H9 (cell line): ENCODE results near the gene TRIO. TPM values are rescaled to one million over a fixed set of nuclear protein-coding genes. Genes with fewer than 3 reads are reported as not detected.

Experiments
- DNase-seq: peaks from one replicate; pipeline ENCODE4 v3.0.0-alpha.2; 2017
- H2AFZ ChIP-seq: one replicate; pipeline ENCODE4 v1.6.1; 2013; ENCODE audit warnings: mild to moderate bottlenecking, low read length, control low read depth, moderate library complexity
- H2AK5ac ChIP-seq: 2 replicates; pipeline ENCODE4 v1.6.1; 2013; ENCODE audit warnings: low read length, control low read depth, mixed read lengths; ENCODE audit not compliant: insufficient read length
- H2BK120ac ChIP-seq: one replicate; pipeline ENCODE4 v1.6.1; 2013; ENCODE audit warnings: low read depth, mild to moderate bottlenecking, low read length, control low read depth, inconsistent platforms; ENCODE audit not compliant: poor library complexity, severe bottlenecking
- H2BK12ac ChIP-seq: 2 replicates; pipeline ENCODE4 v1.6.1; 2013; ENCODE audit warnings: low read length, control low read depth, mixed read lengths, low read depth; ENCODE audit not compliant: insufficient read length
- H2BK15ac ChIP-seq: 2 replicates; pipeline ENCODE4 v1.6.1; 2013; ENCODE audit warnings: low read depth, low read length, control low read depth
- H2BK20ac ChIP-seq: one replicate; pipeline ENCODE4 v1.6.1; 2013; ENCODE audit warnings: low read depth, mild to moderate bottlenecking, low read length, control low read depth, inconsistent platforms; ENCODE audit not compliant: poor library complexity, severe bottlenecking
- H2BK5ac ChIP-seq: 2 replicates; pipeline ENCODE4 v1.6.1; 2013; ENCODE audit warnings: low read length, control low read depth, mixed read lengths; ENCODE audit not compliant: insufficient read length
- H3K14ac ChIP-seq: 2 replicates; pipeline ENCODE4 v1.6.1; 2013; ENCODE audit warnings: low read length, control low read depth; ENCODE audit not compliant: insufficient read depth
- H3K18ac ChIP-seq: 2 replicates; pipeline ENCODE4 v1.6.1; 2013; ENCODE audit warnings: low read depth, mild to moderate bottlenecking, mixed read lengths, low read length, control low read depth; ENCODE audit not compliant: insufficient read length
- H3K23ac ChIP-seq: 2 replicates; pipeline ENCODE4 v1.6.1; 2013; ENCODE audit warnings: low read length, control low read depth, mixed read lengths, low read depth; ENCODE audit not compliant: insufficient read length
- H3K23me2 ChIP-seq: 2 replicates; pipeline ENCODE4 v1.6.1; 2013; ENCODE audit warnings: low read depth, mild to moderate bottlenecking, mixed read lengths, low read length, control low read depth; ENCODE audit not compliant: insufficient read length, poor library complexity, severe bottlenecking
- H3K27ac ChIP-seq: 2 replicates; pipeline ENCODE4 v1.5.1; 2013; ENCODE audit warnings: low read length, control low read depth, mixed read lengths, low read depth; ENCODE audit not compliant: insufficient read length
- H3K27me3 ChIP-seq: 2 replicates; pipeline ENCODE4 v1.6.1; 2013; ENCODE audit warnings: low read length, control low read depth, inconsistent platforms; ENCODE audit not compliant: insufficient read depth
- H3K4ac ChIP-seq: 2 replicates; pipeline ENCODE4 v1.6.1; 2013; ENCODE audit warnings: low read depth, mild to moderate bottlenecking, control low read depth, inconsistent platforms, low read length, moderate library complexity
- H3K4me1 ChIP-seq: 2 replicates; pipeline ENCODE4 v1.6.1; 2013; ENCODE audit warnings: low read length, control low read depth, inconsistent platforms; ENCODE audit not compliant: insufficient read depth
- H3K4me2 ChIP-seq: 2 replicates; pipeline ENCODE4 v1.6.1; 2013; ENCODE audit warnings: low read length, control low read depth, mixed read lengths; ENCODE audit not compliant: insufficient read length, insufficient read depth
- H3K56ac ChIP-seq: 2 replicates; pipeline ENCODE4 v1.6.1; 2013; ENCODE audit warnings: low read depth, mild to moderate bottlenecking, mixed read lengths, low read length, control low read depth; ENCODE audit not compliant: insufficient read length
- H3K79me1 ChIP-seq: 2 replicates; pipeline ENCODE4 v1.6.1; 2013; ENCODE audit warnings: low read depth, mild to moderate bottlenecking, moderate library complexity, low read length, control low read depth, inconsistent platforms; ENCODE audit not compliant: insufficient read depth, poor library complexity, severe bottlenecking
- H3K79me2 ChIP-seq: 2 replicates; pipeline ENCODE4 v1.6.1; 2013; ENCODE audit warnings: low read length, control low read depth, inconsistent platforms; ENCODE audit not compliant: insufficient read depth
- H3K9ac ChIP-seq: 2 replicates; pipeline ENCODE4 v1.6.1; 2013; ENCODE audit warnings: low read length, control low read depth, mixed read lengths; ENCODE audit not compliant: insufficient read length; ENCODE audit errors: extremely low read depth
- H3K9me3 ChIP-seq: one replicate; pipeline ENCODE4 v1.6.1; 2013; ENCODE audit warnings: low read depth, low read length, inconsistent platforms; ENCODE audit not compliant: control insufficient read depth
- H3T11ph ChIP-seq: one replicate; pipeline ENCODE4 v1.6.1; 2013; ENCODE audit warnings: mild to moderate bottlenecking, low read length, control low read depth, inconsistent platforms
- H4K20me1 ChIP-seq: one replicate; pipeline ENCODE4 v1.6.1; 2013; ENCODE audit not compliant: control insufficient read depth, insufficient read length, insufficient read depth
- H4K5ac ChIP-seq: 2 replicates; pipeline ENCODE4 v1.6.1; 2013; ENCODE audit warnings: low read depth, mild to moderate bottlenecking, mixed read lengths, low read length, control low read depth; ENCODE audit not compliant: insufficient read length
- H4K8ac ChIP-seq: replicated peaks from 2 replicates; pipeline ENCODE4 v1.6.1; 2013; ENCODE audit warnings: low read length, control low read depth, mixed read lengths, low read depth; ENCODE audit not compliant: insufficient read length
- H4K91ac ChIP-seq: 2 replicates; pipeline ENCODE4 v1.6.1; 2013; ENCODE audit warnings: low read depth, mild to moderate bottlenecking, moderate library complexity, mixed read lengths, low read length, control low read depth; ENCODE audit not compliant: insufficient read length
- H3K27ac Mint-ChIP-seq, 3 experiments: 2 replicates in 2 of 3; 3 replicates in 1 of 3; pipeline ENCODE4 v1.8.0; 2020 to 2021; ENCODE audit warnings: mixed read lengths in 3 of 3, mild to moderate bottlenecking in 1 of 3, moderate library complexity in 1 of 3
- H3K27me3 Mint-ChIP-seq: 2 replicates; pipeline ENCODE4 v1.8.0; 2021; ENCODE audit warnings: low read depth, mild to moderate bottlenecking, moderate library complexity, mixed read lengths
- H3K36me3 Mint-ChIP-seq, 3 experiments: 2 replicates in 2 of 3; 3 replicates in 1 of 3; pipeline ENCODE4 v1.8.0; 2020 to 2021; ENCODE audit warnings: low read depth in 3 of 3, mixed read lengths in 3 of 3; ENCODE audit not compliant: insufficient read depth in 1 of 3
- H3K4me1 Mint-ChIP-seq, 2 experiments: 2 replicates each; pipeline ENCODE4 v1.8.0; 2020; ENCODE audit warnings: mixed read lengths in 2 of 2
- H3K4me3 Mint-ChIP-seq, 2 experiments: 2 replicates in 1 of 2; 3 replicates in 1 of 2; pipeline ENCODE4 v1.8.0; 2020 to 2021; ENCODE audit warnings: mild to moderate bottlenecking in 2 of 2, mixed read lengths in 2 of 2, moderate library complexity in 1 of 2
- H3K9me3 Mint-ChIP-seq, 2 experiments: 2 replicates in 1 of 2; 3 replicates in 1 of 2; pipeline ENCODE4 v1.8.0; 2020; ENCODE audit warnings: mild to moderate bottlenecking in 2 of 2, mixed read lengths in 2 of 2, moderate library complexity in 1 of 2
- WGBS: extraction: QIAGEN DNeasy Blood & Tissue Kit; methylation state at CpG from one replicate; pipeline ENCODE4 v1.1.7; 2013; ENCODE audit warnings: missing lambda C conversion rate, low lambda C conversion rate, mixed read lengths; ENCODE audit not compliant: insufficient read length; ENCODE audit errors: extremely low coverage; 5-methylcytosine and 5-hydroxymethylcytosine counted together
- total RNA-seq: library from RNA; stranded (reverse); gene quantifications from 2 replicates; pipeline ENCODE4 v1.2.1, GENCODE V29; 2021
- TF ChIP-seq, protein P1 (sequence below): fragments of 200-600 bp; sonication (generic); conservative IDR thresholded peaks from 3 replicates; pipeline ENCODE4 v1.8.0; 2021; ENCODE audit warnings: antibody characterized with exemption, mild to moderate bottlenecking

Gene TRIO
- total RNA-seq, 1 experiment from 2014 or later = 87.8 TPM

- no peak overlapping the region for H3K4me2 ChIP-seq
- Mint-ChIP-seq H3K27me3 (peaks cover 5% of the 10 kb centered on the region), H3K9me3 (no peaks in the 10 kb centered on the region), H3K4me3 (no peak overlapping the region), H3K27ac (no peak overlapping the region), H3K4me1 (peaks cover 69 to 71% of the 10 kb centered on the region in 2 experiments), H3K36me3 (no peaks in the 10 kb centered on the region)
- H2AFZ ChIP-seq = no peak overlapping the region
- H4K8ac ChIP-seq = no peak overlapping the region
- no peaks in the 10 kb centered on the region for H4K20me1 ChIP-seq
- H2BK120ac ChIP-seq = no peak overlapping the region
- peaks cover 19% of the 10 kb centered on the region for H3K4me1 ChIP-seq
- H3T11ph ChIP-seq = no peak overlapping the region
- no peak overlapping the region for H3K18ac ChIP-seq
- no CpG with 5 or more reads among the region's 3 CpGs for WGBS
- peaks cover 34% of the 10 kb centered on the region; the same call in 1 of the 2 replicates for H3K79me2 ChIP-seq
- no peaks in the 10 kb centered on the region for H3K9me3 ChIP-seq
- TF ChIP-seq, protein P1, sequence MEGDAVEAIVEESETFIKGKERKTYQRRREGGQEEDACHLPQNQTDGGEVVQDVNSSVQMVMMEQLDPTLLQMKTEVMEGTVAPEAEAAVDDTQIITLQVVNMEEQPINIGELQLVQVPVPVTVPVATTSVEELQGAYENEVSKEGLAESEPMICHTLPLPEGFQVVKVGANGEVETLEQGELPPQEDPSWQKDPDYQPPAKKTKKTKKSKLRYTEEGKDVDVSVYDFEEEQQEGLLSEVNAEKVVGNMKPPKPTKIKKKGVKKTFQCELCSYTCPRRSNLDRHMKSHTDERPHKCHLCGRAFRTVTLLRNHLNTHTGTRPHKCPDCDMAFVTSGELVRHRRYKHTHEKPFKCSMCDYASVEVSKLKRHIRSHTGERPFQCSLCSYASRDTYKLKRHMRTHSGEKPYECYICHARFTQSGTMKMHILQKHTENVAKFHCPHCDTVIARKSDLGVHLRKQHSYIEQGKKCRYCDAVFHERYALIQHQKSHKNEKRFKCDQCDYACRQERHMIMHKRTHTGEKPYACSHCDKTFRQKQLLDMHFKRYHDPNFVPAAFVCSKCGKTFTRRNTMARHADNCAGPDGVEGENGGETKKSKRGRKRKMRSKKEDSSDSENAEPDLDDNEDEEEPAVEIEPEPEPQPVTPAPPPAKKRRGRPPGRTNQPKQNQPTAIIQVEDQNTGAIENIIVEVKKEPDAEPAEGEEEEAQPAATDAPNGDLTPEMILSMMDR = no peak
- H3K23ac ChIP-seq = no peak overlapping the region
- no peak overlapping the region for H4K5ac ChIP-seq
- H3K9ac ChIP-seq = no peak overlapping the region
- H3K27ac ChIP-seq = no peak overlapping the region
- no peaks in the 10 kb centered on the region for H3K27me3 ChIP-seq
- no peak overlapping the region for H3K4ac ChIP-seq
- H3K79me1 ChIP-seq = peaks cover 21% of the 10 kb centered on the region
- H3K56ac ChIP-seq = no peak overlapping the region
- no peak overlapping the region for H3K14ac ChIP-seq
- no peak overlapping the region for H2BK20ac ChIP-seq
- no peak overlapping the region for H2BK5ac ChIP-seq
- H4K91ac ChIP-seq = no peak overlapping the region
- H2BK12ac ChIP-seq = no peak overlapping the region
- no peaks in the 10 kb centered on the region for H3K23me2 ChIP-seq
- H2AK5ac ChIP-seq = no peak overlapping the region
- H2BK15ac ChIP-seq = no peak overlapping the region
- DNase-seq = no peak
These were observed 37.3 kb downstream of the TRIO start for GRCh38 chr5:14180437-14180836.
